Measurements from ENCODE around the gene INF2. TPM values are rescaled to one million over a fixed set of nuclear protein-coding genes. Genes with fewer than 3 reads are reported as not detected.

The INF2 gene
- total RNA-seq, 4 donors from 2014 or later = 51.5 to 129 (median 66.7) TPM

GRCh38 chr14:104739026-104739425, 49.6 kb downstream of the INF2 start:
- no peak for TF ChIP-seq EP300 (IDR thresholded peaks at IDR 0.05)
- H3K27ac ChIP-seq (replicated peaks in 1 of 4) = no peak overlapping the region
- H3K36me3 ChIP-seq = peaks cover 0 to 58% (median 22%) of the 10 kb centered on the region in 4 donors
- no peaks in the 10 kb centered on the region for H3K9me3 ChIP-seq
- no peak overlapping the region for H3K4me3 ChIP-seq
- H3K4me1 ChIP-seq = peaks cover 28 to 36% (median 34%) of the 10 kb centered on the region in 4 donors
- no peak for DNase-seq (ENCODE audit: extremely low spot score)
- intact Hi-C loops (cut with DNase I) = no loop called here
- H3K27me3 ChIP-seq = no peaks in the 10 kb centered on the region
- 98% methylated on average over 13 of the region's 17 CpGs for WGBS

GRCh38 chr14:104739546-104740516, 50.4 kb downstream of the INF2 start:
- Histone ChIP-seq H3K4me3 (no peak overlapping the region), H3K27ac (replicated peaks in 1 of 4) (no peak overlapping the region), H3K9me3 (no peaks in the 10 kb centered on the region), H3K36me3 (peaks cover 0 to 65% (median 24%) of the 10 kb centered on the region in 4 donors), H3K27me3 (no peaks in the 10 kb centered on the region), H3K4me1 (peaks cover 23 to 28% (median 27%) of the 10 kb centered on the region in 4 donors)
- no peak for DNase-seq (ENCODE audit: extremely low spot score)
- 87% methylated on average over 29 of the region's 29 CpGs for WGBS
- intact Hi-C loops (cut with DNase I) = no loop called here
- TF ChIP-seq CTCF (IDR thresholded peaks at IDR 0.05) = no peak
- no peak for TF ChIP-seq POLR2AphosphoS5 (IDR thresholded peaks at IDR 0.05)
- no peak for TF ChIP-seq EP300 (IDR thresholded peaks at IDR 0.05)
- TF ChIP-seq POLR2A (IDR thresholded peaks at IDR 0.05; ENCODE audit: low read depth) = no peak

GRCh38 chr14:104741108-104741802, 51.8 kb downstream of the INF2 start:
- intact Hi-C loops (cut with DNase I) = no loop called here
- H3K4me3 ChIP-seq = no peak overlapping the region
- no peak overlapping the region for H3K27ac ChIP-seq (replicated peaks in 1 of 4)
- peaks cover 14 to 22% (median 15%) of the 10 kb centered on the region in 4 donors for H3K4me1 ChIP-seq
- H3K36me3 ChIP-seq = peaks cover 0 to 78% (median 26%) of the 10 kb centered on the region in 4 donors
- H3K27me3 ChIP-seq = no peaks in the 10 kb centered on the region
- DNase-seq (ENCODE audit: extremely low spot score) = no peak
- TF ChIP-seq EP300 (IDR thresholded peaks at IDR 0.05) = no peak
- no peak for TF ChIP-seq POLR2AphosphoS5 (IDR thresholded peaks at IDR 0.05)
- TF ChIP-seq CTCF (IDR thresholded peaks at IDR 0.05) = no peak
- TF ChIP-seq POLR2A (IDR thresholded peaks at IDR 0.05; ENCODE audit: low read depth) = no peak
- WGBS = 89% methylated on average over 20 of the region's 29 CpGs
- no peaks in the 10 kb centered on the region for H3K9me3 ChIP-seq

- TF ChIP-seq CTCF (IDR thresholded peaks at IDR 0.05) (no peak), POLR2A (IDR thresholded peaks at IDR 0.05; ENCODE audit: low read depth) (no peak), EP300 (IDR thresholded peaks at IDR 0.05) (no peak), POLR2AphosphoS5 (IDR thresholded peaks at IDR 0.05) (no peak)
- Histone ChIP-seq H3K4me1 (peaks cover 8 to 22% (median 15%) of the 10 kb centered on the region in 4 donors), H3K27ac (replicated peaks in 1 of 4) (no peak overlapping the region), H3K36me3 (peaks cover 0 to 80% (median 26%) of the 10 kb centered on the region in 4 donors), H3K9me3 (no peaks in the 10 kb centered on the region), H3K4me3 (no peak overlapping the region), H3K27me3 (no peaks in the 10 kb centered on the region)
- intact Hi-C loops (cut with DNase I) = no loop called here
- WGBS = over 99% methylated on average over 15 of the region's 23 CpGs
- no peak for DNase-seq (ENCODE audit: extremely low spot score)
Observed at GRCh38 chr14:104741803-104742251, 52.4 kb downstream of the INF2 start.

All from esophagus muscularis mucosa (tissue), 4 donors.